ENCODE data around the gene GDPD3. TPM values are rescaled to one million over a fixed set of nuclear protein-coding genes. Genes with fewer than 3 reads are reported as not detected.

Gene GDPD3
- total and polyA plus RNA-seq, 2 of the 13 experiments (the other 11 are each of a cell fraction or from before 2014, with no cell fraction given): 18.7 to 20.6 TPM

GRCh38 chr16:30096105-30096861 lies 17.1 kb downstream of the GDPD3 start, which contains the start of gene YPEL3 (continued):
- TF ChIP-seq NFE2L2 (IDR thresholded peaks at IDR 0.05; ENCODE audit: low read length): no peak
- TF ChIP-seq GMEB1 (CRISPR knock-in tag; IDR thresholded peaks at IDR 0.05; ENCODE audit: borderline replicate concordance): peak; percentile 68; the same call in 1 of the 2 replicates
- no peak for TF ChIP-seq AKNA (CRISPR knock-in tag; IDR thresholded peaks at IDR 0.05; ENCODE audit: borderline replicate concordance)
- TF ChIP-seq ZNF543 (CRISPR knock-in tag; IDR thresholded peaks at IDR 0.05): no peak; the same call in 1 of the 2 replicates
- peak; percentile 62; the same call in 1 of the 2 replicates for TF ChIP-seq ZNF605 (CRISPR knock-in tag; IDR thresholded peaks at IDR 0.05)
- TF ChIP-seq ZNF574 (CRISPR knock-in tag; IDR thresholded peaks at IDR 0.05): peak; percentile 62; the same call in 1 of the 2 replicates
- TF ChIP-seq SNAI1 (CRISPR knock-in tag; IDR thresholded peaks at IDR 0.05; ENCODE audit: borderline replicate concordance): no peak
- TF ChIP-seq MED1 (CRISPR knock-in tag; IDR thresholded peaks at IDR 0.05): peak; percentile 74; the same call in 1 of the 2 replicates
- TF ChIP-seq, protein P1, sequence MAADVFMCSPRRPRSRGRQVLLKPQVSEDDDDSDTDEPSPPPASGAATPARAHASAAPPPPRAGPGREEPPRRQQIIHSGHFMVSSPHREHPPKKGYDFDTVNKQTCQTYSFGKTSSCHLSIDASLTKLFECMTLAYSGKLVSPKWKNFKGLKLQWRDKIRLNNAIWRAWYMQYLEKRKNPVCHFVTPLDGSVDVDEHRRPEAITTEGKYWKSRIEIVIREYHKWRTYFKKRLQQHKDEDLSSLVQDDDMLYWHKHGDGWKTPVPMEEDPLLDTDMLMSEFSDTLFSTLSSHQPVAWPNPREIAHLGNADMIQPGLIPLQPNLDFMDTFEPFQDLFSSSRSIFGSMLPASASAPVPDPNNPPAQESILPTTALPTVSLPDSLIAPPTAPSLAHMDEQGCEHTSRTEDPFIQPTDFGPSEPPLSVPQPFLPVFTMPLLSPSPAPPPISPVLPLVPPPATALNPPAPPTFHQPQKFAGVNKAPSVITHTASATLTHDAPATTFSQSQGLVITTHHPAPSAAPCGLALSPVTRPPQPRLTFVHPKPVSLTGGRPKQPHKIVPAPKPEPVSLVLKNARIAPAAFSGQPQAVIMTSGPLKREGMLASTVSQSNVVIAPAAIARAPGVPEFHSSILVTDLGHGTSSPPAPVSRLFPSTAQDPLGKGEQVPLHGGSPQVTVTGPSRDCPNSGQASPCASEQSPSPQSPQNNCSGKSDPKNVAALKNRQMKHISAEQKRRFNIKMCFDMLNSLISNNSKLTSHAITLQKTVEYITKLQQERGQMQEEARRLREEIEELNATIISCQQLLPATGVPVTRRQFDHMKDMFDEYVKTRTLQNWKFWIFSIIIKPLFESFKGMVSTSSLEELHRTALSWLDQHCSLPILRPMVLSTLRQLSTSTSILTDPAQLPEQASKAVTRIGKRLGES (CRISPR knock-in tag; IDR thresholded peaks at IDR 0.05; ENCODE audit: borderline replicate concordance): no peak
- no peak for TF ChIP-seq ZNF652 (CRISPR knock-in tag; IDR thresholded peaks at IDR 0.05; ENCODE audit: borderline replicate concordance, low read depth)
- TF ChIP-seq, protein P2, sequence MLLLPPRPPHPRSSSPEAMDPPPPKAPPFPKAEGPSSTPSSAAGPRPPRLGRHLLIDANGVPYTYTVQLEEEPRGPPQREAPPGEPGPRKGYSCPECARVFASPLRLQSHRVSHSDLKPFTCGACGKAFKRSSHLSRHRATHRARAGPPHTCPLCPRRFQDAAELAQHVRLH (CRISPR knock-in tag; IDR thresholded peaks at IDR 0.05; ENCODE audit: borderline replicate concordance, low read depth): no peak
- no peak for TF ChIP-seq ZNF564 (CRISPR knock-in tag; IDR thresholded peaks at IDR 0.05)
- no peak for TF ChIP-seq ZNF75D (CRISPR knock-in tag; IDR thresholded peaks at IDR 0.05; ENCODE audit: borderline replicate concordance)
- peak; percentile 83 for TF ChIP-seq ZBTB14 (CRISPR knock-in tag; IDR thresholded peaks at IDR 0.05)

All from HepG2 (cell line).